ENCODE results near the gene RAD51B.

DNA sequence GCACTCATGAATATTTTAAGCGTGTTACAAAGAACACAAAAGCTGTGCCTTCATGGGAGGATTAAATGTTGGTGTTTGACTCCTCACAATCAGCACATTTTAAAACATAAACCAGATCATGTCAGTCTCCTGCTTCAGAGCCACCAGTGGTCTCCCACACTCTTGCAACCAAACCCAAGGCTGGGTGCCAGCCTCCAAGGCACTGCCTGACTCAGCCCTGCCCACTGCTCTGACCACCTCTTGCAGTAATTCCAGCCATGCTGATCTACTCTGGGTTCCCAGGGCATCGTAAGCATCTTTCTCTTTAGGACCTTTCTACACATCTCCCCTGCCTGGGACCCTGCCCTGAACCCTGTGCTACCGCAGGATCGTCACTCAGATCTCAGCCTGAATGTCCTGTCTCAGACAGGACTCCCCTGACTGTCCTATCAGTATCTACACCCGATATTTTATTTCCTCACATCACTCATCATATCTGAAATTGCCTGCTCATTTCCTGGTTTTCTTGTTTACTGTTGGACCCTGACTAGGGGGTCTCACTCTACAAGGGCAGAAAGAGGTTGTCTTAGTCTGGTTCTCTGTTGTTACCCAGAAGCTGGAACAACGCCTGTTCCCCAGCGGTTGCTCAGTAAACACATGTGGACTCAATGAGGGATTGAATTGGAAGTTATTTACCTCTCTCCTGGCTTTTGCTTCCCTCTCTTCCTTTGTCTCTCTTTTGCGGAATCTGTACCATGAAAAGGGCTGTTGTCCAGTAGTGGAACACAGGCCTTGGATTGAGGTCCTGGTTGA, 449.8 kb downstream of the RAD51B start:
- TF ChIP-seq ZNF138 (tag by site-specific recombination; IDR thresholded peaks at IDR 0.05; ENCODE audit: borderline replicate concordance): no peak
- no peak for TF ChIP-seq ZBTB1 (tag by site-specific recombination; IDR thresholded peaks at IDR 0.05)
- no peak for TF ChIP-seq CTCF (tag by site-specific recombination; IDR thresholded peaks at IDR 0.05)
- no peak for TF ChIP-seq GLIS2 (tag by site-specific recombination; IDR thresholded peaks at IDR 0.05)
- TF ChIP-seq REST (tag by site-specific recombination; IDR thresholded peaks at IDR 0.05): no peak
- TF ChIP-seq ZNF214 (tag by site-specific recombination; IDR thresholded peaks at IDR 0.05; ENCODE audit: borderline replicate concordance): no peak
- TF ChIP-seq ZNF510 (tag by site-specific recombination; IDR thresholded peaks at IDR 0.05; ENCODE audit: insufficient replicate concordance): no peak
- TF ChIP-seq ZNF830 (tag by site-specific recombination; IDR thresholded peaks at IDR 0.05; ENCODE audit: low read depth): no peak
- TF ChIP-seq TRIM28 (IDR thresholded peaks at IDR 0.05; ENCODE audit: borderline replicate concordance, low read length): no peak
- TF ChIP-seq ZNF169 (tag by site-specific recombination; IDR thresholded peaks at IDR 0.05): no peak

Measured in HEK293 (cell line).